ENCODE measurements around the gene PSME2. TPM values are rescaled to one million over a fixed set of nuclear protein-coding genes. Genes with fewer than 3 reads are reported as not detected.

PSME2 gene
- total and polyA plus RNA-seq, 2 of the 13 experiments (the other 11 are each of a cell fraction or from before 2014, with no cell fraction given) = 332 to 716 TPM

- TF ChIP-seq, protein P1, sequence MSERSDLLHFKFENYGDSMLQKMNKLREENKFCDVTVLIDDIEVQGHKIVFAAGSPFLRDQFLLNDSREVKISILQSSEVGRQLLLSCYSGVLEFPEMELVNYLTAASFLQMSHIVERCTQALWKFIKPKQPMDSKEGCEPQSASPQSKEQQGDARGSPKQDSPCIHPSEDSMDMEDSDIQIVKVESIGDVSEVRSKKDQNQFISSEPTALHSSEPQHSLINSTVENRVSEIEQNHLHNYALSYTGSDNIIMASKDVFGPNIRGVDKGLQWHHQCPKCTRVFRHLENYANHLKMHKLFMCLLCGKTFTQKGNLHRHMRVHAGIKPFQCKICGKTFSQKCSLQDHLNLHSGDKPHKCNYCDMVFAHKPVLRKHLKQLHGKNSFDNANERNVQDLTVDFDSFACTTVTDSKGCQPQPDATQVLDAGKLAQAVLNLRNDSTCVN (CRISPR knock-in tag; IDR thresholded peaks at IDR 0.05; ENCODE audit: borderline replicate concordance) = no peak
- TF ChIP-seq, protein P2, sequence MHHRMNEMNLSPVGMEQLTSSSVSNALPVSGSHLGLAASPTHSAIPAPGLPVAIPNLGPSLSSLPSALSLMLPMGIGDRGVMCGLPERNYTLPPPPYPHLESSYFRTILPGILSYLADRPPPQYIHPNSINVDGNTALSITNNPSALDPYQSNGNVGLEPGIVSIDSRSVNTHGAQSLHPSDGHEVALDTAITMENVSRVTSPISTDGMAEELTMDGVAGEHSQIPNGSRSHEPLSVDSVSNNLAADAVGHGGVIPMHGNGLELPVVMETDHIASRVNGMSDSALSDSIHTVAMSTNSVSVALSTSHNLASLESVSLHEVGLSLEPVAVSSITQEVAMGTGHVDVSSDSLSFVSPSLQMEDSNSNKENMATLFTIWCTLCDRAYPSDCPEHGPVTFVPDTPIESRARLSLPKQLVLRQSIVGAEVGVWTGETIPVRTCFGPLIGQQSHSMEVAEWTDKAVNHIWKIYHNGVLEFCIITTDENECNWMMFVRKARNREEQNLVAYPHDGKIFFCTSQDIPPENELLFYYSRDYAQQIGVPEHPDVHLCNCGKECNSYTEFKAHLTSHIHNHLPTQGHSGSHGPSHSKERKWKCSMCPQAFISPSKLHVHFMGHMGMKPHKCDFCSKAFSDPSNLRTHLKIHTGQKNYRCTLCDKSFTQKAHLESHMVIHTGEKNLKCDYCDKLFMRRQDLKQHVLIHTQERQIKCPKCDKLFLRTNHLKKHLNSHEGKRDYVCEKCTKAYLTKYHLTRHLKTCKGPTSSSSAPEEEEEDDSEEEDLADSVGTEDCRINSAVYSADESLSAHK (CRISPR knock-in tag; IDR thresholded peaks at IDR 0.05; ENCODE audit: borderline replicate concordance) = no peak
- TF ChIP-seq FOXC1 (CRISPR knock-in tag; IDR thresholded peaks at IDR 0.05; ENCODE audit: borderline replicate concordance) (peak; percentile 22; the same call in 1 of the 2 replicates), SNAPC2 (CRISPR knock-in tag; IDR thresholded peaks at IDR 0.05) (peak; percentile 19; the same call in 1 of the 2 replicates), ZNF790 (CRISPR knock-in tag; IDR thresholded peaks at IDR 0.05; ENCODE audit: borderline replicate concordance) (0 out of 2 replicates have a peak, but pooled peaks have one; percentile 4), PTBP1 (IDR thresholded peaks at IDR 0.05; ENCODE audit: low read depth, low read length, poor library complexity, severe bottlenecking) (no peak), HMGA1 (CRISPR knock-in tag; conservative IDR thresholded peaks at IDR 0.05) (peak; percentile 99; the same call in 1 of the 2 replicates)
These were observed 38.0 kb downstream of the PSME2 start (continued) for GRCh38 chr14:24108336-24108874.
